ENCODE data around the gene CFAP46.

DNA sequence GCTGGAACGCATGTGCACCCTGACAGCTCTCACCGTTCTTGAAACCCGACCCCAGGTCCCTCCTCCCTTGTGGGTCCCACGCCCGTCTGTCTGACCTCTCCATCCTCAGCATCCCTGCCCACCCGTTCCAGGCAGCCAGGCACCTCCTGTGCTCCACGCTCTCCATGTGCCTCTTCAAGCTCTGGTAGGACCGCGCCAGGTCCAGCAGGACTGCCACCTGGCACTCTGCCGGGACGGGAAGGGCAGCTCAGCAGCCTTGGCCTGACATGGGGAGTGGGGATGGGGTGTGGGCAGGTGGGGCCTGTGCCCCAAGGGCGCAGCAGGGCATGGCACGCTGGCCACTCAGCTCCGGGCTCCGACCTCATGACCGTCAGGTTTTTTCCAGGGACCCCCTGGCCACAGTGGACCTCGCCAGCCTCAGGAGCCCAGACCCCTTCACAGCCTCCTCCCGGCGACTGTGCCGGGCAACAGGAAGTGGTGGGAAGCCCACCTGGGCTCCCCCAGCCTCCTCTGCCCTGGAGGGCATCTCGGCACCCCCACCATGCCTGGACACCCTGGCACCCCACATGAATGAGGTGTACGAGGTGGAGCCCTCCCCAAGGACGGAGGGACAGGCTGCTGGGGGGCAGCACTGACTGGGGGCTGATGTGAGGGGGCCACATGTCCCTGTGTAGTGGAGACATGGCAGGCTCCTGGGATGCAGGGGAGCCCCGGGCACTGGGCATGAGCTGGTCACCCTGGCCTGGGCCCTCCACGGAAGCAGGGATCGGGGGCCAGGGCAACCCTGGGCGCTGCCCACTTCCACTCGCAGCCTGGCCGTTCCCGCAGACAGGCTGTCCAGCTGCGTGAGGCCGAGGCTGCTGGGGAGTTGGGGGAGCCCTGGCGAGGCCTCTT, 131.3 kb downstream of the CFAP46 start:
- TF ChIP-seq, protein P1, sequence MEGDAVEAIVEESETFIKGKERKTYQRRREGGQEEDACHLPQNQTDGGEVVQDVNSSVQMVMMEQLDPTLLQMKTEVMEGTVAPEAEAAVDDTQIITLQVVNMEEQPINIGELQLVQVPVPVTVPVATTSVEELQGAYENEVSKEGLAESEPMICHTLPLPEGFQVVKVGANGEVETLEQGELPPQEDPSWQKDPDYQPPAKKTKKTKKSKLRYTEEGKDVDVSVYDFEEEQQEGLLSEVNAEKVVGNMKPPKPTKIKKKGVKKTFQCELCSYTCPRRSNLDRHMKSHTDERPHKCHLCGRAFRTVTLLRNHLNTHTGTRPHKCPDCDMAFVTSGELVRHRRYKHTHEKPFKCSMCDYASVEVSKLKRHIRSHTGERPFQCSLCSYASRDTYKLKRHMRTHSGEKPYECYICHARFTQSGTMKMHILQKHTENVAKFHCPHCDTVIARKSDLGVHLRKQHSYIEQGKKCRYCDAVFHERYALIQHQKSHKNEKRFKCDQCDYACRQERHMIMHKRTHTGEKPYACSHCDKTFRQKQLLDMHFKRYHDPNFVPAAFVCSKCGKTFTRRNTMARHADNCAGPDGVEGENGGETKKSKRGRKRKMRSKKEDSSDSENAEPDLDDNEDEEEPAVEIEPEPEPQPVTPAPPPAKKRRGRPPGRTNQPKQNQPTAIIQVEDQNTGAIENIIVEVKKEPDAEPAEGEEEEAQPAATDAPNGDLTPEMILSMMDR (IDR thresholded peaks at IDR 0.05; ENCODE audit: borderline replicate concordance, extremely low read depth, low read length, poor library complexity, severe bottlenecking): no peak
- no peak for TF ChIP-seq EZH2 (IDR thresholded peaks at IDR 0.05; ENCODE audit: borderline replicate concordance, low read depth, low read length, severe bottlenecking)
